Coronary artery (tissue), 2 donors: Measurements from ENCODE around the gene BMP2K.

Experiments
- DNase-seq: peaks from one replicate; pipeline ENCODE4 v3.0.0-alpha.2; 2017; ENCODE audit warnings: low spot score
- H3K27ac ChIP-seq, 2 donors: fragments of 200-600 bp; sonication (generic); one replicate each; pipeline ENCODE4 v1.5.1; 2016 to 2019
- H3K4me3 ChIP-seq: fragments of 200-600 bp; sonication (generic); 2 replicates; pipeline ENCODE4 v1.5.1; 2016; ENCODE audit warnings: mild to moderate bottlenecking, moderate library complexity
- TF ChIP-seq, protein P1 (sequence below): fragments of 200-600 bp; sonication (generic); IDR thresholded peaks from one replicate; pipeline ENCODE4 v1.5.1; 2019; ENCODE audit warnings: antibody characterized with exemption

Gene BMP2K

DNA sequence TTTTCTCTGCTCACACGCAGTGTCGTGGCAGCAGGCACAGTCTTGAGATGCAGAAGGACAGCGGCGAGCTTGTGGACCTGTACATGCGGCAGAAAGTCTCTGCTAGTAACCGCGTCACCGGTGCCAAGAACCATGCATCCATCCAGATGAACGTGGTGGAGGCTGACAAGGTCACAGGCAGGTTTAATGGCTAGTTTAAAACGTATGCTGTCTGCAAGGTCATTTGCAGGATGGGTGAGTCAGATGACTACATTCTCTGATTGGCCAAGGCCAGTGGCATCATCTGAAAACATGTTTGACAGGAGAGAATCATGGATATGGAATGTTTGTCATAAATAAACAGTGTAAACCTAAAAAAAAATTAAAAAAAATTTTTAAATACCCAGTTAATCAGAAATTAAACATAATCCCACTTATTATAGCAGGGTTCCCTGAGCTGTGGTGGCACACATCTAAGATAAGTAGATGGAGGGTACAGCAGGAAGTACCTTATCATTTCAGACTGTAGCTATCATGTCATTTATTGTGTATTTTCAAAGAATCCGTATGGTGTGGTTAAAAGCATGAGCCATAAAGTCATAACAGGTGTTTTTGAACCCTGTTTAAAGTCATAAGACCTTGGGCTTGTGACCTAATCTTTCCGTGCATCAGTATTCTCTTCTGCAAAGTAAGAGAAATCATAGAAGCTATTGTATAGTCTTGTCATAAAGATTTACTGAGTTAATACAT is 7.5 kb upstream of the BMP2K start:
- no peak overlapping the region for H3K27ac ChIP-seq
- H3K4me3 ChIP-seq = no peak overlapping the region
- TF ChIP-seq, protein P1, sequence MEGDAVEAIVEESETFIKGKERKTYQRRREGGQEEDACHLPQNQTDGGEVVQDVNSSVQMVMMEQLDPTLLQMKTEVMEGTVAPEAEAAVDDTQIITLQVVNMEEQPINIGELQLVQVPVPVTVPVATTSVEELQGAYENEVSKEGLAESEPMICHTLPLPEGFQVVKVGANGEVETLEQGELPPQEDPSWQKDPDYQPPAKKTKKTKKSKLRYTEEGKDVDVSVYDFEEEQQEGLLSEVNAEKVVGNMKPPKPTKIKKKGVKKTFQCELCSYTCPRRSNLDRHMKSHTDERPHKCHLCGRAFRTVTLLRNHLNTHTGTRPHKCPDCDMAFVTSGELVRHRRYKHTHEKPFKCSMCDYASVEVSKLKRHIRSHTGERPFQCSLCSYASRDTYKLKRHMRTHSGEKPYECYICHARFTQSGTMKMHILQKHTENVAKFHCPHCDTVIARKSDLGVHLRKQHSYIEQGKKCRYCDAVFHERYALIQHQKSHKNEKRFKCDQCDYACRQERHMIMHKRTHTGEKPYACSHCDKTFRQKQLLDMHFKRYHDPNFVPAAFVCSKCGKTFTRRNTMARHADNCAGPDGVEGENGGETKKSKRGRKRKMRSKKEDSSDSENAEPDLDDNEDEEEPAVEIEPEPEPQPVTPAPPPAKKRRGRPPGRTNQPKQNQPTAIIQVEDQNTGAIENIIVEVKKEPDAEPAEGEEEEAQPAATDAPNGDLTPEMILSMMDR = no peak
- DNase-seq = no peak

DNA sequence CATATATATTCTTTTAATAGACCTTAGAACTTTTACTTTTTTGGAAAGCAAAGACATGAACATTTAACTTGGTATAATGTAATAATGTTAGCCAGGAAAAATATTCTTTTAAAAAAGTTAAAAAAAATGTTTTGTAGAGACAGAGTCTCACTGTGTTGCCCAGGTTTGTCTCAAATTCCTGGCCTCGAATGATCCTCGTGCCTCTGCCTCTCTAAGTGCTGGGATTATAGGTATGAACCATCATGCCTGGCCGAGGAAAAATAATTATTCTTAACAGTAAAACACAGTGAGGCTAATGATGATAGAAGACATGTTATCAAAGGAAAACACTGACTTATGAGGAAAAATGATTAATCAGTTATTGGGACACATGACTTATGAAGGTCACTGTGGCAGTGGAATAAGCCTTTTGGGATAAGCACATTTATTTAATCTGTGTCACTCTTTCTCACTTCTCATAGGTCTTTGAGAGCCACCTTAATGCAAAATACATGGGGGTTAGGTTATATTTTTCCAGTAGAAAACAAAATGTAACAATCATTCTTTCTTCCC is 6.0 kb upstream of the BMP2K start:
- Histone ChIP-seq H3K4me3 (no peak overlapping the region), H3K27ac (no peak overlapping the region)
- TF ChIP-seq, protein P1 = no peak
- DNase-seq = no peak

DNA sequence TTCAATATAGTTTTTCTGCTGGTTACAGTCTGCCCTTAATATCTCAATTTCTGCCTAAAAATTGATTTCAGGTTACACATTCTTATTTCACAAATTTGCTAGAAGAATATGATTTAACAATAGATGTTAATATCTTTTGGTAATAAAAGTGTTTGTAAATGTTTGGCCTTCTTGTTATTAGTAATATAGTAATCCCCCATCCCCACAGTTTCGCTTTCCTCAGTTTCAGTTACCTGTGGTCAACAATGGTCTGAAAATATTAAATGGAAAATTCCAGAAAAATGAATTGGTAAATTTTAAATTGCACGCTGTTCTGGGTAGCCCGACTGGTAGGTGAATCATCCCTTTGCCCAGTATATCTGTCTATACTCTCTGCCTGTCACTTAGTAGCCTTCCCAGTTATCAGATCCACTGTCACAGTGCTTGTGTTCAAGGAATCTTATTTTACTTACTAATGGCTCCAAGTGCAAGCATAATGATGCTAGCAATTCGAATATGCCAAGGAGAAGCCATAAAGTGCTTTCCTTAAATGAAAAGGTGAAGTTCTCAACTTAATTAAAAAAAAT is 3.5 kb upstream of the BMP2K start:
- H3K4me3 ChIP-seq = no peak overlapping the region
- TF ChIP-seq, protein P1 = no peak
- DNase-seq = no peak
- no peak overlapping the region for H3K27ac ChIP-seq

DNA sequence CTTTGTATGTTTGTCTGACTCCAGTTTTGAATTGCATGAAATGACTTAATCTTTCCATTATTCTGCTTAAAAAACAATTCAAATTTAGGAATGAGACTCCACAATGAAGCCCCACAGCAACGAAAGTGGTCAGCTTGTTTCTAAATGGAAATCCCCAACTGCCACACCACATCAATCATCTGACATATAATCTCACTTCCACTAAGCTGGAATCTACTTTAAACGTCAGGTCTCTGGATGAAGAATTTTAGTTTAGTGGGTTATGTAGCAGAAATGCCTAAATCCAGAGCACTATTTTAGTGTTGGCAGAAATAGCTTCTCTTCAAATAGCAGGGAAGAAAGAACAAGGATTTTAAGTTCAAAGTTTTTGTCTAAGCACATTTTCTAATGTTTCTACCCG is 1.7 kb upstream of the BMP2K start:
- TF ChIP-seq, protein P1 = no peak
- no peak overlapping the region for H3K4me3 ChIP-seq
- no peak for DNase-seq
- no peak overlapping the region for H3K27ac ChIP-seq

DNA sequence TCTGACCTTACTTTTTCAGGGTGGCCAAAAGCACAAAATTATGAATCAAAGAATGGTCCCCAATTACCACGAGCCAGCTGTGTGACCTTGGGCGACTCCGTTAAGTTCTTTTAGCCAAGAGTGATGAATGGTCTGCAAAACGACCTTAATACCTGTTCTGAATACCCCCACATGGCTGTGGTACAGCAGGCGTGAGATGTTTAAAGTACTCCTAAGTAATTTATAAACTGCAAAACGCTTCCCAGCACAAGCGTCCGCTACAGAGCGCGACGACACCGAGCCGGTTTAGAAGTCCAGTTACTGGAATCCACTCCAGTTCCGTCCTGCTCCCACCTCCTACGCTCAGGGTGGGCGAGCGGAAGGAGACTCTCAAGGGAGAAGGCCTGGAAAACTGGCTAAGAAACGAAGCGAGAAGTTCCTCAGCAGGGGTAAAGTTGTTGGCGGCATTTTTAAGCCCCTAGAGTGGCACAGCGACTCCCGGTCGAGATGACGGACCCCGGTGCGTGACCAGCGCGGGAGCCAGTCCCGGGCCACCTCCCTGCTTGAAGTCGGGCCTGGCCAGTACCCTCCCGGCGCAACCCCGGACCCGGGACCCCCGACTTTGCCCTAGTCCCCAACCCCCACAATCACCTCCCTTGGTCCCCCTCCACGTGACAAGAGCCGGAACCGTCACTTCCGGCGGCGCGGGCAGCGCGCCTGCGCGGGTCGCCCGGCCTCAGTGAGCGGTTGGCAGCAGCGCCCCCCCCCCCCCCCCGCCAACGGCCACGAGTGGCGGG is 659 bp upstream of the BMP2K start:
- TF ChIP-seq, protein P1 = no peak
- DNase-seq = peak; percentile 94
- Histone ChIP-seq H3K4me3 (peak overlapping the region; percentile 97), H3K27ac (peak overlapping the region; percentile 98 to 99)

DNA sequence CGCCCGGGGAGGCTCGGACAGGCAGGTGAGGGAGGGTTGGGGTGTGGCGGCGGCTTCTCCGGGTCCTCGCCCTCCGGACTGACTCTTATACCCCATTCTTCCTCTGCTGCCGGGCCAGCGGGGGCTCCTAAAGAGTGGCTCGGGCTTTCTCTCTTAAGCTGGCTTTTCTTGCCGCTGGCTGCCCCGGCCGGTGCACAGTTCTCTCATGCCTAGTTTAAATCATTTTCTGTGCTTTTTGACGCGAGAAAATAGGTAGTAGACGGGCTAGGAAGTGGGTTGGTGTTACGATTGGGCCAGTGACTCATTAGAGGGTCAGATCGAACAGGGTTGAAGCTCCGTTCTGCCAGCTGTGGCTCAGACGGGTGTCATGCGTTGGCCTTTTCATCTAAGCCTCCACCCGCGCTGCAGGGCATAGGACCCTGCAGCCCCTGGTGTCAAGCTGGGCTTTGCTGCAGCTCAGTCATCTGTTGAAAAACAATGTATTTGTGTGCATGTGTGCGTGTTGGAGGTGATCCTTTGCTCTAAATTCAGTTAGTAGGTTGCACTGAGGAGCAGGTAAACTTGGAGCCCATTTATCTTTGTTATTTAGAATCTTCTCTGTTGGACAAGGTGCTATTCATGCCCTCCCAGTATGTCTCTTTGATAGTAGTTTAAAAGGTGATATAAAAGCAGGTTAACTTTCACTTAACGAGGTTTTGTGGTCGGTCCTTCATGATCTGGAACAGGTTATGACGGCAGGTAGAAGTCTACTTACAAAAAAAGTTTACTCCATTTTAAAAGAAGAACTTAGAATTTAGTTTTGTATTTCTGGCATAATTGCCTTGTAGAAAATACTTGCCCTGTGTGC is 802 bp downstream of the BMP2K start:
- H3K27ac ChIP-seq = peak overlapping the region; percentile 98 to 99
- peak overlapping the region; percentile 97 for H3K4me3 ChIP-seq
- peak; percentile 78 for DNase-seq
- TF ChIP-seq, protein P1 = no peak
